Suprapubic skin (tissue), 4 donors: ENCODE data around the gene KRTAP29-1. TPM values are rescaled to one million over a fixed set of nuclear protein-coding genes. Genes with fewer than 3 reads are reported as not detected.
"Not testable (repeated sequence)": the region's sequence is repeated elsewhere in the genome, so short reads cannot be mapped to it uniquely, and the experiment has no call there.

Source experiments
- DNase-seq, 2 donors: peaks; one replicate each; pipeline ENCODE4 v3.0.0-alpha.2; 2019; ENCODE audit warnings: low spot score in 2 of 2
- H3K27ac ChIP-seq: fragments of 200-600 bp; sonication (generic); one replicate; pipeline ENCODE4 v1.5.1; 2019
- H3K27me3 ChIP-seq: fragments of 200-600 bp; sonication (generic); one replicate; pipeline ENCODE4 v1.5.1; 2019
- H3K36me3 ChIP-seq: fragments of 200-600 bp; sonication (generic); one replicate; pipeline ENCODE4 v1.5.1; 2019
- H3K4me1 ChIP-seq: fragments of 200-600 bp; sonication (generic); one replicate; pipeline ENCODE4 v1.5.1; 2019
- H3K4me3 ChIP-seq: fragments of 200-600 bp; sonication (generic); one replicate; pipeline ENCODE4 v1.5.1; 2019; ENCODE audit warnings: mild to moderate bottlenecking
- H3K9me3 ChIP-seq: fragments of 200-600 bp; sonication (generic); one replicate; pipeline ENCODE4 v1.5.1; 2019
- CTCF ChIP-seq, 2 donors: fragments of 200-600 bp in 1 of 2; fragments of 450-650 bp in 1 of 2; sonication (generic) in 1 of 2; IDR thresholded peaks; one replicate each; pipeline ENCODE4 v1.5.1; 2016 to 2019; ENCODE audit warnings: antibody characterized with exemption in 2 of 2, mild to moderate bottlenecking in 1 of 2, moderate library complexity in 1 of 2
- EP300 ChIP-seq: sonication (generic); formaldehyde crosslinking; IDR thresholded peaks from one replicate; pipeline ENCODE4 v1.6.1; 2017; ENCODE audit warnings: antibody characterized with exemption
- POLR2A ChIP-seq, 2 donors: fragments of 450-650 bp; IDR thresholded peaks; one replicate each; pipeline ENCODE4 v1.6.1; 2017; ENCODE audit warnings: antibody characterized with exemption in 2 of 2, mild to moderate bottlenecking in 2 of 2, moderate library complexity in 2 of 2
- POLR2AphosphoS5 ChIP-seq, 3 donors: sonication (generic); formaldehyde crosslinking; IDR thresholded peaks; one replicate each; pipeline ENCODE4 v1.6.1; 2017; ENCODE audit warnings: antibody characterized with exemption in 3 of 3
- WGBS: methylation state at CpG from one replicate; pipeline ENCODE4 v1.1.5; 2018; 5-methylcytosine and 5-hydroxymethylcytosine counted together
- total RNA-seq, 4 donors: library from RNA; depleted of rRNA; stranded (reverse); fragments of >200 nt; gene quantifications; one replicate each; pipeline ENCODE4 v1.1.0, GENCODE V29; 2016

KRTAP29-1 gene
- total RNA-seq, 4 donors from 2014 or later = 0.85 to 3.4 (median 2.2) TPM; not detected in 1

GRCh38 chr17:41284043-41284442 is 18.6 kb downstream of the KRTAP29-1 start:
- no peaks in the 10 kb centered on the region for H3K36me3 ChIP-seq
- H3K4me3 ChIP-seq = no peak overlapping the region
- TF ChIP-seq POLR2AphosphoS5 (IDR thresholded peaks at IDR 0.05) (no peak), EP300 (no peak), CTCF (IDR thresholded peaks at IDR 0.05) (no peak), POLR2A (IDR thresholded peaks at IDR 0.05) (no peak)
- peaks cover 5% of the 10 kb centered on the region for H3K27me3 ChIP-seq
- WGBS = 61% methylated on average over 3 of the region's 3 CpGs
- no peak for DNase-seq
- H3K27ac ChIP-seq = no peak overlapping the region
- H3K4me1 ChIP-seq = no peaks in the 10 kb centered on the region
- no peaks in the 10 kb centered on the region for H3K9me3 ChIP-seq

- 92% methylated on average over 3 of the region's 3 CpGs for WGBS
- no peaks in the 10 kb centered on the region for H3K4me1 ChIP-seq
- DNase-seq = no peak
- H3K9me3 ChIP-seq = no peaks in the 10 kb centered on the region
- TF ChIP-seq POLR2AphosphoS5 (IDR thresholded peaks at IDR 0.05) (no peak), EP300 (no peak), CTCF (IDR thresholded peaks at IDR 0.05) (no peak), POLR2A (IDR thresholded peaks at IDR 0.05) (no peak)
- H3K4me3 ChIP-seq = no peak overlapping the region
- H3K36me3 ChIP-seq = no peaks in the 10 kb centered on the region
- H3K27me3 ChIP-seq = peaks cover 10% of the 10 kb centered on the region
- no peak overlapping the region for H3K27ac ChIP-seq
These were observed 24.3 kb downstream of the KRTAP29-1 start for GRCh38 chr17:41278176-41278955.

- H3K4me1 ChIP-seq, DNase-seq, H3K27me3 ChIP-seq, H3K27ac ChIP-seq, H3K36me3 ChIP-seq, H3K9me3 ChIP-seq, H3K4me3 ChIP-seq: not testable (repeated sequence)
- 100% methylated on average over 2 of the region's 3 CpGs for WGBS
These were observed 26.9 kb downstream of the KRTAP29-1 start, which contains the start of gene KRTAP9-7 for GRCh38 chr17:41275648-41276190. Gene KRTAP9-7 (plus strand): TSS chr17:41275698. CDS start chr17:41275698, 0 bp downstream.

- no peak for DNase-seq
- WGBS = 33% methylated on average over 1 of the region's 1 CpG
- H3K4me1 ChIP-seq = no peaks in the 10 kb centered on the region
- H3K36me3 ChIP-seq = no peaks in the 10 kb centered on the region
- H3K27me3 ChIP-seq = peaks cover 5% of the 10 kb centered on the region
- H3K27ac ChIP-seq = no peak overlapping the region
- H3K4me3 ChIP-seq = no peak overlapping the region
- TF ChIP-seq EP300 = no peak
- no peak for TF ChIP-seq POLR2A (IDR thresholded peaks at IDR 0.05)
- TF ChIP-seq POLR2AphosphoS5 (IDR thresholded peaks at IDR 0.05) = no peak
- TF ChIP-seq CTCF (IDR thresholded peaks at IDR 0.05) = no peak
- H3K9me3 ChIP-seq = no peaks in the 10 kb centered on the region
These were observed 30.8 kb downstream of the KRTAP29-1 start for GRCh38 chr17:41271858-41272257.

- not testable (repeated sequence) for H3K4me3 ChIP-seq, H3K36me3 ChIP-seq, H3K4me1 ChIP-seq, DNase-seq, H3K27ac ChIP-seq, H3K27me3 ChIP-seq, H3K9me3 ChIP-seq
- WGBS = no CpG with 5 or more reads among the region's 1 CpG
These were observed 31.3 kb downstream of the KRTAP29-1 start for GRCh38 chr17:41271323-41271722.

GRCh38 chr17:41267711-41268110 is 34.9 kb downstream of the KRTAP29-1 start:
- WGBS = 92% methylated on average over 3 of the region's 3 CpGs
- no peak overlapping the region for H3K4me3 ChIP-seq
- DNase-seq = no peak
- peaks cover 9% of the 10 kb centered on the region for H3K27me3 ChIP-seq
- H3K4me1 ChIP-seq = no peaks in the 10 kb centered on the region
- H3K9me3 ChIP-seq = no peaks in the 10 kb centered on the region
- TF ChIP-seq POLR2AphosphoS5 (IDR thresholded peaks at IDR 0.05) (no peak), POLR2A (IDR thresholded peaks at IDR 0.05) (no peak), CTCF (IDR thresholded peaks at IDR 0.05) (no peak), EP300 (no peak)
- H3K36me3 ChIP-seq = no peaks in the 10 kb centered on the region
- no peak overlapping the region for H3K27ac ChIP-seq
